GM18870 (cell line): Measurements from ENCODE around the gene WNK2.
"Not testable (repeated sequence)": the region's sequence is repeated elsewhere in the genome, so short reads cannot be mapped to it uniquely, and the experiment has no call there.

Experiments
- ATAC-seq: cut with Tn5 transposase; IDR thresholded peaks from one replicate; pipeline ENCODE4 v1.9.1; 2021; ENCODE audit warnings: moderate library complexity; ENCODE audit not compliant: unreplicated experiment

Gene WNK2

GRCh38 chr9:93357649-93358048 lies 173.7 kb downstream of the WNK2 start:
- no peak for ATAC-seq

GRCh38 chr9:93359907-93360306 lies 176.0 kb downstream of the WNK2 start:
- not testable (repeated sequence) for ATAC-seq

DNA sequence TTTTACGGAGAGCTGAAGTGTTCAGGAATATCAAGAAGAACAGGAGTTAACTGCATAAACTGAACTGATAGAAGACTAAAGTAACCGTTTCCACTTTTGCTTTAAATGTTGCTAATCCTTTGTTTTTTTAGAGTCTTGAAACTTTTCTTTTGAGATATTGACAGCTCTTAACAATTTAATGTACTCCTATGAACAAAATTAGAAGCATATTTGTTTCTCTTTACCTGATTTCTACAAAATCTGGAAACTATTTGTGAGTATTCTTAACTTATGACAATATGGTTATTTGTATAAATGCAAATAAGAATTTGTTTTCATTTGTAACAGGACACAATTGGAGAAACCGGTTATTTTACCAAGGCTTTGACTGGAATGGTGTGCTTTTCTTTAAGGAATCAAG lies 178.1 kb downstream of the WNK2 start:
- no peak for ATAC-seq

DNA sequence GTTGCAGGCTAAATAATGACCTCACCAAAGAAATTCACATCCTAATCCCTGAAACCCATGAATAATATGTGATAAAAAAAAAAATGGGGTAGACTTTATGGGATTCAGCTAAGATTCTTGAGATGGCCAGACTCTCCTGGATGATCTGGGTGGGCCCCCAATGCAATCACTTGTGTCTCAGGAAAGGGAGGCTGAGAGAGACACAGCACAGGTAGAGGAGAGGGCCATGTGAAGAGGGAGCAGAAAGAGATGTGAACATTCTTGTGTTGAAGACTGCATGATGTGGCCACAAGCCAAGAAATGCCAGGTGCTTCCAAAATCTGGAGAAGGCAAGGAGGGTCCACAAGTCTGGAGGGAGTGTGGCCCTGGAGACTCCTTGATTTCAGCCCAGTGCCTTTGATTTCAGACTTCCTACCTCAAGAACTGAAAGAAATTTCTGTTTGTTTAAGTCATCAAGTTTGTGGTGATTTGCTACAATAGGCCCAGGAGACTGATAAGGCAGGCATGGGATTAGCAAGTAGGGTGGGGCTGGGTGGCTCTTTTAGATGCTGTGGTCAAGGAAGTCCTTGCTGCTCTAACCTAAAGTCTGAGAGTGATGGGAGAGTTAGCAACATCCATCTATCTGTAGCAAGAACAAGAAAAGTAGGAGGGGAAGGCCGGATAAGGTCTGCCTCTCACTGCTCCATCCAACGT lies 180.9 kb downstream of the WNK2 start:
- no peak for ATAC-seq

- ATAC-seq, result no peak
Measured at GRCh38 chr9:93365427-93366118, 181.6 kb downstream of the WNK2 start.

DNA sequence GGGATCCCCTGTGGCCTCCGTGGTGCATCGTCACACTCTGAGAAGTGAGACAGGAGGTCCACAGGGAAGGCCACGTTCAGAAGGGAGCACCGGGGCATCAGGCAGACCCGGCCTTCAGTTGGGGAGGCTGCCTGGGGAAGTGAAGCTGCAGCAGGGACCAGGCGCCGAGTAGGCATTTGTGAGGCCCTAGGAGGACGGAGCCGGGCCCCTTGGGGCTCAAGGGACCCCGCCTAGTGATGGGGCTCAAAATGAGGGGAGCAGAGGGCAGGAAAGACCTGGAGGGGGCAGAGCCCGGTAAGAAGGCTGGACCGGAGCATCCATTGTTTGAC lies 182.1 kb downstream of the WNK2 start:
- ATAC-seq, result no peak

DNA sequence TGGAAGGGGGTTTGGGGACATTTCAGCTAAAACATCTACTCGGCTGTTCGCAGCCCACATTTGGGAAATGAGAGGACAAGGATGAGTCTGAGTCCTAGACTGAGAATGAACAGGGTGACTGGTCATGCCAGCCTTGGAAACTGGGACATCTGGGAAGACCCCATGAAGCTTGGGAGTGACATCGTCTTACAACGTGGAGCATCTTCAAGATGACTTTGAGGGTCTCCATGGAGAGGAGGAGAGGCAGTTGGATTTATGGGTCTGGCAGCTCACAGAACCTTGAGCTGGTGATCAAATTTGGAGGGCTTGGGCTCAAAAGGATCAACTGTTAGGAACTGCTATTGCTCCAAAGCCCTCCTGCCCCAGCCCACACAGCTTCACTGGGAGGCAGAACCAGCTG lies 182.5 kb downstream of the WNK2 start:
- not testable (repeated sequence) for ATAC-seq

- ATAC-seq, result no peak
Measured at GRCh38 chr9:93368437-93368836, 184.5 kb downstream of the WNK2 start.

GRCh38 chr9:93369686-93370085 lies 185.7 kb downstream of the WNK2 start:
- ATAC-seq, result no peak
